Endothelial cell of umbilical vein (primary cell): ENCODE results near the gene CNTN1. TPM values are rescaled to one million over a fixed set of nuclear protein-coding genes. Genes with fewer than 3 reads are reported as not detected.

Experiments
- BruUV-seq: library from RNA; stranded (reverse); fragments of 400-500 nt; replicated peaks from 2 replicates; lab custom pipeline; 2021; lab: Mats Ljungman, UMichigan
- CTCF ChIA-PET: fragments of 300-600, 350-600 bp; sonication (Branson Sonifier 250); formaldehyde crosslinking; loops from one replicate; lab custom pipeline; 2021; ENCODE audit warnings: antibody characterized with exemption, inconsistent platforms; lab: Charles Lee
- POLR2A ChIA-PET: fragments of 300-600, 350-600 bp; sonication (Branson Sonifier 250); formaldehyde crosslinking; loops from one replicate; lab custom pipeline; 2021; ENCODE audit warnings: antibody characterized with exemption, inconsistent platforms; lab: Charles Lee
- DNase-seq: peaks from one replicate; pipeline ENCODE4 v3.0.0-alpha.2; 2011; ENCODE audit warnings: low read depth, low spot score
- FAIRE-seq: peaks from 2 replicates; lab custom pipeline; 2011; peaks lifted over from hg19 to GRCh38; lab: Jason Lieb, UNC
- H2AFZ ChIP-seq: 2 replicates; pipeline ENCODE4 v1.6.0; 2012; ENCODE audit warnings: low read depth, low read length, control low read depth, inconsistent platforms
- H3K27ac ChIP-seq: 2 replicates; pipeline ENCODE4 v1.5.1; 2011; ENCODE audit warnings: low read depth, mild to moderate bottlenecking, control low read depth, low read length, moderate library complexity; ENCODE audit not compliant: insufficient read depth
- H3K27me3 ChIP-seq, 2 experiments: 2 replicates each; pipeline versions ENCODE4 v1.6.0 to v1.6.1; 2011; ENCODE audit warnings: low read length in 2 of 2, mixed read lengths in 1 of 2; ENCODE audit not compliant: control insufficient read depth in 2 of 2, insufficient read depth in 2 of 2
- H3K36me3 ChIP-seq, 2 experiments: 2 replicates in 1 of 2; 3 replicates in 1 of 2; pipeline ENCODE4 v1.5.1; 2011; ENCODE audit warnings: low read length in 2 of 2, mild to moderate bottlenecking in 1 of 2, moderate library complexity in 1 of 2; ENCODE audit not compliant: control insufficient read depth in 2 of 2, insufficient read depth in 2 of 2; ENCODE audit errors: extremely low read depth in 1 of 2
- H3K4me1 ChIP-seq: 3 replicates; pipeline ENCODE4 v1.5.1; 2011; ENCODE audit warnings: mild to moderate bottlenecking, low read length; ENCODE audit not compliant: control insufficient read depth, insufficient read depth; ENCODE audit errors: extremely low read depth
- H3K4me2 ChIP-seq: 2 replicates; pipeline ENCODE4 v1.6.1; 2011; ENCODE audit warnings: low read length, control low read depth, mixed read lengths; ENCODE audit not compliant: insufficient read depth
- H3K4me3 ChIP-seq, 3 experiments: fragments of 200-600 bp in 1 of 3; sonication (generic), shearing (Covaris generic) in 1 of 3; replicated peaks in 1 of 3; 2 replicates each; pipeline ENCODE4 v1.5.1; 2011 to 2016; ENCODE audit warnings: control low read depth in 3 of 3, low read length in 3 of 3, mild to moderate bottlenecking in 2 of 3, inconsistent platforms in 1 of 3, low read depth in 1 of 3, moderate library complexity in 1 of 3; ENCODE audit not compliant: insufficient read depth in 1 of 3
- H3K79me2 ChIP-seq: 2 replicates; pipeline ENCODE4 v1.6.0; 2012; ENCODE audit warnings: low read length, inconsistent platforms; ENCODE audit not compliant: control insufficient read depth, insufficient read depth
- H3K9ac ChIP-seq: replicated peaks from 2 replicates; pipeline ENCODE3; 2011; ENCODE audit warnings: low read length, control low read depth; ENCODE audit not compliant: insufficient read depth; ENCODE audit errors: extremely low read depth
- H3K9me1 ChIP-seq: replicated peaks from 3 replicates; pipeline ENCODE4 v1.6.0; 2011; ENCODE audit warnings: mild to moderate bottlenecking, low read length; ENCODE audit not compliant: control insufficient read depth, insufficient read depth; ENCODE audit errors: extremely low read depth
- H3K9me3 ChIP-seq: replicated peaks from 2 replicates; pipeline ENCODE4 v1.5.1; 2012; ENCODE audit warnings: low read length, inconsistent platforms; ENCODE audit not compliant: control insufficient read depth, insufficient read depth
- H4K20me1 ChIP-seq: replicated peaks from 2 replicates; pipeline ENCODE3; 2011; ENCODE audit warnings: mild to moderate bottlenecking, low read length; ENCODE audit not compliant: control insufficient read depth, insufficient read depth; ENCODE audit errors: extremely low read depth
- CTCF ChIP-seq, 2 donors: IDR thresholded peaks; 1 replicate in 1 of 2; 2 replicates in 1 of 2; pipeline ENCODE4 v1.5.1; 2011; ENCODE audit warnings: low read length in 2 of 2, mild to moderate bottlenecking in 2 of 2, moderate library complexity in 2 of 2, control low read depth in 1 of 2, inconsistent platforms in 1 of 2, low read depth in 1 of 2; ENCODE audit not compliant: insufficient read depth in 1 of 2; ENCODE audit errors: extremely low read depth in 1 of 2
- EZH2 ChIP-seq: IDR thresholded peaks from 2 replicates; pipeline ENCODE4 v1.6.1; 2012; ENCODE audit warnings: borderline replicate concordance, low read depth, mild to moderate bottlenecking, moderate library complexity, low read length, inconsistent platforms; ENCODE audit not compliant: severe bottlenecking
- FOS ChIP-seq: IDR thresholded peaks from 2 replicates; pipeline ENCODE4 v1.6.1; 2011; ENCODE audit warnings: mild to moderate bottlenecking, low read length, moderate library complexity, borderline replicate concordance; ENCODE audit not compliant: insufficient read depth
- GATA2 ChIP-seq: IDR thresholded peaks from 2 replicates; pipeline ENCODE4 v1.7.0; 2011; ENCODE audit warnings: low read depth, mild to moderate bottlenecking, moderate library complexity, mixed read lengths, low read length; ENCODE audit not compliant: insufficient read length, insufficient read depth
- JUN ChIP-seq: IDR thresholded peaks from 2 replicates; pipeline ENCODE4 v1.6.1; 2011; ENCODE audit warnings: borderline replicate concordance, low read depth; ENCODE audit not compliant: insufficient read length, insufficient read depth
- MYC ChIP-seq: IDR thresholded peaks from one replicate; pipeline ENCODE4 v1.6.1; 2011; ENCODE audit warnings: mild to moderate bottlenecking, low read depth, low read length
- POLR2A ChIP-seq: IDR thresholded peaks from 2 replicates; pipeline ENCODE4 v1.6.1; 2012; ENCODE audit warnings: low read depth, mild to moderate bottlenecking, control low read depth, low read length
- POLR2AphosphoS5 ChIP-seq: IDR thresholded peaks from 2 replicates; pipeline ENCODE4 v1.6.1; 2012; ENCODE audit warnings: low read depth, mild to moderate bottlenecking, control low read depth, low read length, moderate library complexity; ENCODE audit not compliant: insufficient read depth
- dilution Hi-C: fragments of 300-500 bp; cut with MboI; formaldehyde crosslinking; loops from one replicate; pipeline ENCODE4 v1.15.0; 2019; ENCODE audit warnings: low sequenced_read_pairs; ENCODE audit not compliant: extremely low pct_ligation_motif_present
- intact Hi-C: fragments of 100-400 bp; cut with micrococcal nuclease; formaldehyde crosslinking; loops from one replicate; pipeline ENCODE4 v1.10.0; 2022
- polyA plus RNA-seq, 4 experiments: library from polyadenylated mRNA; depleted of rRNA in 3 of 4; stranded (reverse) in 3 of 4; unstranded in 1 of 4; fragments of >200 nt; gene quantifications; 2 replicates each; pipeline versions ENCODE4 v1.2.1 to v1.2.3, GENCODE V29; 2011 to 2012; ENCODE audit warnings: missing spikeins in 1 of 4
- total RNA-seq: library from RNA; stranded (reverse); gene quantifications from 2 replicates; pipeline ENCODE4 v1.2.3, GENCODE V29; 2021
- TF ChIP-seq, protein P1 (sequence below): IDR thresholded peaks from 2 replicates; pipeline ENCODE4 v1.6.1; 2011; ENCODE audit not compliant: insufficient read depth, insufficient read length

Gene CNTN1
- total and polyA plus RNA-seq, 2 donors (not counting 3 experiments of a cell fraction or from before 2014, with no cell fraction given) = 0.07 TPM; not detected in 1

GRCh38 chr12:40829738-40830144 lies 137.5 kb downstream of the CNTN1 start:
- Histone ChIP-seq H3K27ac (no peak overlapping the region), H3K4me1 (no peaks in the 10 kb centered on the region), H3K36me3 (no peaks in the 10 kb centered on the region), H3K4me3 (no peak overlapping the region), H3K9ac (no peak overlapping the region), H3K79me2 (no peaks in the 10 kb centered on the region), H4K20me1 (no peaks in the 10 kb centered on the region), H3K27me3 (no peaks in the 10 kb centered on the region), H3K9me3 (no peaks in the 10 kb centered on the region), H3K4me2 (no peak overlapping the region), H2AFZ (no peak overlapping the region), H3K9me1 (no peaks in the 10 kb centered on the region)
- DNase-seq (no peak), FAIRE-seq (no peak)
- dilution Hi-C loops = no loop called here
- BruUV-seq = no TSS peak
- intact Hi-C loops = no loop called here
- ChIA-PET POLR2A (no interaction called here), CTCF (no interaction called here)
- TF ChIP-seq JUN (no peak), POLR2AphosphoS5 (no peak)

- no peak overlapping the region for H3K27ac ChIP-seq
- no peaks in the 10 kb centered on the region for H3K79me2 ChIP-seq
- no peaks in the 10 kb centered on the region for H3K9me1 ChIP-seq
- no peak for TF ChIP-seq POLR2AphosphoS5
- no peak for TF ChIP-seq CTCF (IDR thresholded peaks at IDR 0.05; ENCODE audit: extremely low read depth in 1 of 2, insufficient read depth in 1 of 2, low read depth in 1 of 2, low read length in 2 of 2)
- no peak for TF ChIP-seq GATA2
- TF ChIP-seq FOS = no peak
- no peak for TF ChIP-seq EZH2
- TF ChIP-seq MYC = no peak
- no peak for TF ChIP-seq POLR2A
- TF ChIP-seq, protein P1, sequence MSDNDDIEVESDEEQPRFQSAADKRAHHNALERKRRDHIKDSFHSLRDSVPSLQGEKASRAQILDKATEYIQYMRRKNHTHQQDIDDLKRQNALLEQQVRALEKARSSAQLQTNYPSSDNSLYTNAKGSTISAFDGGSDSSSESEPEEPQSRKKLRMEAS = no peak
- TF ChIP-seq JUN = no peak
- intact Hi-C loops = no loop called here
- H2AFZ ChIP-seq = no peak overlapping the region
- H3K4me2 ChIP-seq = no peak overlapping the region
- ChIA-PET POLR2A (no interaction called here), CTCF (no interaction called here)
- no peaks in the 10 kb centered on the region for H3K36me3 ChIP-seq
- no peak for FAIRE-seq
- no peak overlapping the region for H3K9ac ChIP-seq
- no peaks in the 10 kb centered on the region for H3K4me1 ChIP-seq
- no peaks in the 10 kb centered on the region for H3K27me3 ChIP-seq
- no TSS peak for BruUV-seq
- dilution Hi-C loops = no loop called here
- H3K9me3 ChIP-seq = no peaks in the 10 kb centered on the region
- H4K20me1 ChIP-seq = no peaks in the 10 kb centered on the region
- H3K4me3 ChIP-seq = no peak overlapping the region
- no peak for DNase-seq
Measured at GRCh38 chr12:40831916-40832315, 139.7 kb downstream of the CNTN1 start.
